Endothelial cell of umbilical vein (primary cell): ENCODE measurements around the gene MN1.

Source experiments
- EZH2 ChIP-seq: IDR thresholded peaks from 2 replicates; pipeline ENCODE4 v1.6.1; 2012; ENCODE audit warnings: borderline replicate concordance, low read depth, mild to moderate bottlenecking, moderate library complexity, low read length, inconsistent platforms; ENCODE audit not compliant: severe bottlenecking
- FOS ChIP-seq: IDR thresholded peaks from 2 replicates; pipeline ENCODE4 v1.6.1; 2011; ENCODE audit warnings: mild to moderate bottlenecking, low read length, moderate library complexity, borderline replicate concordance; ENCODE audit not compliant: insufficient read depth
- GATA2 ChIP-seq: IDR thresholded peaks from 2 replicates; pipeline ENCODE4 v1.7.0; 2011; ENCODE audit warnings: low read depth, mild to moderate bottlenecking, moderate library complexity, mixed read lengths, low read length; ENCODE audit not compliant: insufficient read length, insufficient read depth
- JUN ChIP-seq: IDR thresholded peaks from 2 replicates; pipeline ENCODE4 v1.6.1; 2011; ENCODE audit warnings: borderline replicate concordance, low read depth; ENCODE audit not compliant: insufficient read length, insufficient read depth
- MYC ChIP-seq: IDR thresholded peaks from one replicate; pipeline ENCODE4 v1.6.1; 2011; ENCODE audit warnings: mild to moderate bottlenecking, low read depth, low read length
- POLR2A ChIP-seq: IDR thresholded peaks from 2 replicates; pipeline ENCODE4 v1.6.1; 2012; ENCODE audit warnings: low read depth, mild to moderate bottlenecking, control low read depth, low read length
- POLR2AphosphoS5 ChIP-seq: IDR thresholded peaks from 2 replicates; pipeline ENCODE4 v1.6.1; 2012; ENCODE audit warnings: low read depth, mild to moderate bottlenecking, control low read depth, low read length, moderate library complexity; ENCODE audit not compliant: insufficient read depth
- TF ChIP-seq, protein P1 (sequence below), 2 donors: IDR thresholded peaks; 1 replicate in 1 of 2; 2 replicates in 1 of 2; pipeline ENCODE4 v1.5.1; 2011; ENCODE audit warnings: low read length in 2 of 2, mild to moderate bottlenecking in 2 of 2, moderate library complexity in 2 of 2, control low read depth in 1 of 2, inconsistent platforms in 1 of 2, low read depth in 1 of 2; ENCODE audit not compliant: insufficient read depth in 1 of 2; ENCODE audit errors: extremely low read depth in 1 of 2
- TF ChIP-seq, protein P2 (sequence below): IDR thresholded peaks from 2 replicates; pipeline ENCODE4 v1.6.1; 2011; ENCODE audit not compliant: insufficient read depth, insufficient read length

DNA sequence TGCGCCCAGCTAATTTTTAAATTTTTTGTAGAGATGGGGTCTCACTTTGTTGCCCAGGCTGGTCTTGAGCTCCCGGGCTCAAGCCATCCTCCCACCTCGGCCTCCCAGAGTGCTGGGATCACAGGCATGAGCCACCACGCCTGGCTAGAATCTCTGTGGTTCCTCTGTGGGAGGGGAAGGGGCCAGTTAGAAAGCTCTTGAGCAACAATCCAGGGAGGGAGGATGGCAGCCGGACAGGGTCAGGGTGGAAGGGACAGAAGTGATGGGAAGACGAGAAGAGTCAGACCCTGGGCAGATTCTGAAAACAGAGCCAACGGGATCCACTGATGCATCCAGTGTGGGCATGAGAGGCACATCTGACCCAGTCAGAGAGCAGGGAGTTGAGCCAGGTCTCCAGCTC lies 38.9 kb upstream of the MN1 start:
- no peak for TF ChIP-seq EZH2
- TF ChIP-seq GATA2, result no peak
- TF ChIP-seq, protein P1, sequence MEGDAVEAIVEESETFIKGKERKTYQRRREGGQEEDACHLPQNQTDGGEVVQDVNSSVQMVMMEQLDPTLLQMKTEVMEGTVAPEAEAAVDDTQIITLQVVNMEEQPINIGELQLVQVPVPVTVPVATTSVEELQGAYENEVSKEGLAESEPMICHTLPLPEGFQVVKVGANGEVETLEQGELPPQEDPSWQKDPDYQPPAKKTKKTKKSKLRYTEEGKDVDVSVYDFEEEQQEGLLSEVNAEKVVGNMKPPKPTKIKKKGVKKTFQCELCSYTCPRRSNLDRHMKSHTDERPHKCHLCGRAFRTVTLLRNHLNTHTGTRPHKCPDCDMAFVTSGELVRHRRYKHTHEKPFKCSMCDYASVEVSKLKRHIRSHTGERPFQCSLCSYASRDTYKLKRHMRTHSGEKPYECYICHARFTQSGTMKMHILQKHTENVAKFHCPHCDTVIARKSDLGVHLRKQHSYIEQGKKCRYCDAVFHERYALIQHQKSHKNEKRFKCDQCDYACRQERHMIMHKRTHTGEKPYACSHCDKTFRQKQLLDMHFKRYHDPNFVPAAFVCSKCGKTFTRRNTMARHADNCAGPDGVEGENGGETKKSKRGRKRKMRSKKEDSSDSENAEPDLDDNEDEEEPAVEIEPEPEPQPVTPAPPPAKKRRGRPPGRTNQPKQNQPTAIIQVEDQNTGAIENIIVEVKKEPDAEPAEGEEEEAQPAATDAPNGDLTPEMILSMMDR (IDR thresholded peaks at IDR 0.05; ENCODE audit: extremely low read depth in 1 of 2, insufficient read depth in 1 of 2, low read depth in 1 of 2, low read length in 2 of 2), result no peak
- TF ChIP-seq POLR2AphosphoS5, result no peak
- no peak for TF ChIP-seq POLR2A
- TF ChIP-seq FOS, result no peak
- no peak for TF ChIP-seq JUN
- TF ChIP-seq, protein P2, sequence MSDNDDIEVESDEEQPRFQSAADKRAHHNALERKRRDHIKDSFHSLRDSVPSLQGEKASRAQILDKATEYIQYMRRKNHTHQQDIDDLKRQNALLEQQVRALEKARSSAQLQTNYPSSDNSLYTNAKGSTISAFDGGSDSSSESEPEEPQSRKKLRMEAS, result no peak
- no peak for TF ChIP-seq MYC
